Measurements from ENCODE around the gene SMOC1.

DNA sequence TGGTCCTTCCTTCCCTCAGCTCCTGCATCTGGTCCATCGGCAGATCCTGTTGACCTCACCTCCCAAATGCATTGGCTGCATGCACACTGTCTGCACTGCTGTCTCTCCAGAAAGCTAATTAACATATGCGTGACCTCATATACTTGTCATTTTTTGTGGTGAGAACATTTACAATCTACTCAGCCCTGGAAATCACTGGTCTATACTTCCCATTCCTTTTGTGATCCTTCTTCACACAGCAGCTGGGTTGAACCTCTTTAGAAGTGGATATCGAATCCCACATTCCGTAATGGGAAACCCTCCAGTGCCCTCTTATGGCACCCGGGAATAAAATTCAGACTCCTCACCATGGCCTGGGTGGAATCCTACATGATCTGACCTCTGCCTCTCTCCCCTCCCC, 45.0 kb downstream of the SMOC1 start:
- TF ChIP-seq, protein P1, sequence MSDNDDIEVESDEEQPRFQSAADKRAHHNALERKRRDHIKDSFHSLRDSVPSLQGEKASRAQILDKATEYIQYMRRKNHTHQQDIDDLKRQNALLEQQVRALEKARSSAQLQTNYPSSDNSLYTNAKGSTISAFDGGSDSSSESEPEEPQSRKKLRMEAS (IDR thresholded peaks at IDR 0.05; ENCODE audit: low read depth, low read length), result no peak
- TF ChIP-seq, protein P2, sequence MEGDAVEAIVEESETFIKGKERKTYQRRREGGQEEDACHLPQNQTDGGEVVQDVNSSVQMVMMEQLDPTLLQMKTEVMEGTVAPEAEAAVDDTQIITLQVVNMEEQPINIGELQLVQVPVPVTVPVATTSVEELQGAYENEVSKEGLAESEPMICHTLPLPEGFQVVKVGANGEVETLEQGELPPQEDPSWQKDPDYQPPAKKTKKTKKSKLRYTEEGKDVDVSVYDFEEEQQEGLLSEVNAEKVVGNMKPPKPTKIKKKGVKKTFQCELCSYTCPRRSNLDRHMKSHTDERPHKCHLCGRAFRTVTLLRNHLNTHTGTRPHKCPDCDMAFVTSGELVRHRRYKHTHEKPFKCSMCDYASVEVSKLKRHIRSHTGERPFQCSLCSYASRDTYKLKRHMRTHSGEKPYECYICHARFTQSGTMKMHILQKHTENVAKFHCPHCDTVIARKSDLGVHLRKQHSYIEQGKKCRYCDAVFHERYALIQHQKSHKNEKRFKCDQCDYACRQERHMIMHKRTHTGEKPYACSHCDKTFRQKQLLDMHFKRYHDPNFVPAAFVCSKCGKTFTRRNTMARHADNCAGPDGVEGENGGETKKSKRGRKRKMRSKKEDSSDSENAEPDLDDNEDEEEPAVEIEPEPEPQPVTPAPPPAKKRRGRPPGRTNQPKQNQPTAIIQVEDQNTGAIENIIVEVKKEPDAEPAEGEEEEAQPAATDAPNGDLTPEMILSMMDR (IDR thresholded peaks at IDR 0.05; ENCODE audit: low read depth, low read length), result no peak
